Endodermal cell (in vitro differentiated cells): ENCODE measurements around the gene THSD7B. TPM values are rescaled to one million over a fixed set of nuclear protein-coding genes. Genes with fewer than 3 reads are reported as not detected.

ENCODE experiments used
- DNase-seq: peaks from one replicate; pipeline ENCODE4 v3.0.0-alpha.2; 2017
- H3K27ac ChIP-seq: 2 replicates; pipeline ENCODE4 v1.5.1; 2013; ENCODE audit warnings: mild to moderate bottlenecking, low read depth, low read length, moderate library complexity
- H3K27me3 ChIP-seq: 2 replicates; pipeline ENCODE4 v1.6.1; 2013; ENCODE audit warnings: mild to moderate bottlenecking, low read length, moderate library complexity; ENCODE audit not compliant: insufficient read depth, control insufficient read depth, poor library complexity, severe bottlenecking
- H3K36me3 ChIP-seq: 2 replicates; pipeline ENCODE4 v1.7.0; 2013; ENCODE audit warnings: mild to moderate bottlenecking, low read length, moderate library complexity; ENCODE audit not compliant: control insufficient read depth, insufficient read depth
- H3K4me1 ChIP-seq: one replicate; pipeline ENCODE4 v1.7.0; 2013; ENCODE audit warnings: low read length; ENCODE audit not compliant: control insufficient read depth, insufficient read depth
- H3K4me3 ChIP-seq: 2 replicates; pipeline ENCODE4 v1.5.1; 2013; ENCODE audit warnings: mild to moderate bottlenecking, low read length, moderate library complexity
- H3K9ac ChIP-seq: 2 replicates; pipeline ENCODE4 v1.6.1; 2013; ENCODE audit warnings: mild to moderate bottlenecking, low read length, moderate library complexity; ENCODE audit not compliant: poor library complexity, severe bottlenecking; ENCODE audit errors: extremely low read depth
- H3K9me3 ChIP-seq: 2 replicates; pipeline ENCODE4 v1.6.1; 2013; ENCODE audit warnings: mild to moderate bottlenecking, low read length, moderate library complexity; ENCODE audit not compliant: control insufficient read depth
- H3K27ac Mint-ChIP-seq: 2 replicates; pipeline ENCODE4 v1.8.0; 2020; ENCODE audit warnings: mixed read lengths
- H3K27me3 Mint-ChIP-seq: 2 replicates; pipeline ENCODE4 v1.8.0; 2021; ENCODE audit warnings: mild to moderate bottlenecking, mixed read lengths; ENCODE audit not compliant: insufficient read depth
- H3K36me3 Mint-ChIP-seq: 2 replicates; pipeline ENCODE4 v1.8.0; 2020; ENCODE audit warnings: low read depth, mixed read lengths
- H3K4me1 Mint-ChIP-seq: 2 replicates; pipeline ENCODE4 v1.8.0; 2020; ENCODE audit warnings: mixed read lengths
- H3K4me3 Mint-ChIP-seq: 2 replicates; pipeline ENCODE4 v1.8.0; 2020; ENCODE audit warnings: mild to moderate bottlenecking, moderate library complexity, mixed read lengths
- H3K9me3 Mint-ChIP-seq: 2 replicates; pipeline ENCODE4 v1.8.0; 2020; ENCODE audit warnings: mild to moderate bottlenecking, mixed read lengths
- WGBS, 2 experiments: methylation state at CpG; one replicate each; pipeline versions ENCODE4 v1.1.5 to v1.1.7; 2013; ENCODE audit warnings: missing lambda C conversion rate in 2 of 2, mixed read lengths in 1 of 2; ENCODE audit not compliant: insufficient coverage in 1 of 2, insufficient read length in 1 of 2; 5-methylcytosine and 5-hydroxymethylcytosine counted together
- total RNA-seq, 2 donors: library from RNA; stranded (reverse); fragmentation: NEBNext Ultra II Directional in 1 of 2; extraction: Animal tissue kit (Norgen Biotek cat#: 25700) in 1 of 2; gene quantifications; 2 replicates in 1 of 2; 3 replicates in 1 of 2; pipeline ENCODE4 v1.2.1, GENCODE V29; 2021
- TF ChIP-seq, protein P1 (sequence below): fragments of 200-600 bp; sonication (generic); conservative IDR thresholded peaks from 2 replicates; pipeline ENCODE4 v1.5.0; 2021; ENCODE audit warnings: antibody characterized with exemption, mild to moderate bottlenecking

The THSD7B gene
- total RNA-seq, 2 donors from 2014 or later = 1.8 to 2.6 TPM

- Histone ChIP-seq H3K4me3 (no peak overlapping the region), H3K4me1 (no peaks in the 10 kb centered on the region), H3K36me3 (no peaks in the 10 kb centered on the region), H3K27ac (no peak overlapping the region), H3K27me3 (no peaks in the 10 kb centered on the region), H3K9me3 (peaks cover 29% of the 10 kb centered on the region), H3K9ac (no peak overlapping the region)
- no peak for DNase-seq
- TF ChIP-seq, protein P1, sequence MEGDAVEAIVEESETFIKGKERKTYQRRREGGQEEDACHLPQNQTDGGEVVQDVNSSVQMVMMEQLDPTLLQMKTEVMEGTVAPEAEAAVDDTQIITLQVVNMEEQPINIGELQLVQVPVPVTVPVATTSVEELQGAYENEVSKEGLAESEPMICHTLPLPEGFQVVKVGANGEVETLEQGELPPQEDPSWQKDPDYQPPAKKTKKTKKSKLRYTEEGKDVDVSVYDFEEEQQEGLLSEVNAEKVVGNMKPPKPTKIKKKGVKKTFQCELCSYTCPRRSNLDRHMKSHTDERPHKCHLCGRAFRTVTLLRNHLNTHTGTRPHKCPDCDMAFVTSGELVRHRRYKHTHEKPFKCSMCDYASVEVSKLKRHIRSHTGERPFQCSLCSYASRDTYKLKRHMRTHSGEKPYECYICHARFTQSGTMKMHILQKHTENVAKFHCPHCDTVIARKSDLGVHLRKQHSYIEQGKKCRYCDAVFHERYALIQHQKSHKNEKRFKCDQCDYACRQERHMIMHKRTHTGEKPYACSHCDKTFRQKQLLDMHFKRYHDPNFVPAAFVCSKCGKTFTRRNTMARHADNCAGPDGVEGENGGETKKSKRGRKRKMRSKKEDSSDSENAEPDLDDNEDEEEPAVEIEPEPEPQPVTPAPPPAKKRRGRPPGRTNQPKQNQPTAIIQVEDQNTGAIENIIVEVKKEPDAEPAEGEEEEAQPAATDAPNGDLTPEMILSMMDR = no peak
- peaks cover 43% of the 10 kb centered on the region for H3K9me3 Mint-ChIP-seq
- peaks cover 6% of the 10 kb centered on the region for H3K36me3 Mint-ChIP-seq
- H3K4me3 Mint-ChIP-seq = no peak overlapping the region
- no peaks in the 10 kb centered on the region for H3K27me3 Mint-ChIP-seq
- 94 to 97% methylated on average over 3 of the region's 3 CpGs for WGBS, 2 experiments
- no peaks in the 10 kb centered on the region for H3K4me1 Mint-ChIP-seq
- H3K27ac Mint-ChIP-seq = no peak overlapping the region
These were observed 953.4 kb downstream of the THSD7B start for GRCh38 chr2:137718786-137719185.

DNA sequence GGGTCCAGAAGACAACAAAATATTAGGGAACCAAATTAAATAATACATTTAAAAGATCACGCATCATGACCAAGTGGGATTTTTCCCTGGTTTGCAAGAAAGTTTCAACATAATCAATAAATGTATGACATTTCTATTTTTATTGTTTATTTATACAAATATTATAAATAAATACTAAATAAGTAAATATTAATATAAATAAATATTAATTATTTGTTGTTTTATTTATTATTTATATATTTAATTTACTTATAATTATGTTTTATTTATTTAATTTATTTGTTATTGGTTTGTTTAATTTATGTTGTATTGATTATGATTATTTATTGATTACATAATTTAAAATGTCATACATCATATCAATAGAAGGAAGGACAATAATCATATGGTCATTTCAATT is 956.4 kb downstream of the THSD7B start:
- no peak for DNase-seq
- peaks cover 20% of the 10 kb centered on the region for H3K9me3 ChIP-seq
- no CpG with 5 or more reads among the region's 1 CpG for WGBS, 2 experiments
- TF ChIP-seq, protein P1 = no peak
- no peak overlapping the region for H3K9ac ChIP-seq
- no peaks in the 10 kb centered on the region for H3K36me3 ChIP-seq
- H3K4me3 ChIP-seq = no peak overlapping the region
- Mint-ChIP-seq H3K4me1 (peaks cover 11% of the 10 kb centered on the region), H3K36me3 (peaks cover 3% of the 10 kb centered on the region), H3K4me3 (no peak overlapping the region), H3K9me3 (peaks cover 21% of the 10 kb centered on the region), H3K27me3 (no peaks in the 10 kb centered on the region), H3K27ac (no peak overlapping the region)
- H3K27me3 ChIP-seq = no peaks in the 10 kb centered on the region
- no peak overlapping the region for H3K27ac ChIP-seq
- peaks cover 4% of the 10 kb centered on the region for H3K4me1 ChIP-seq

GRCh38 chr2:137724912-137725311 is 959.6 kb downstream of the THSD7B start:
- H3K36me3 Mint-ChIP-seq = no peaks in the 10 kb centered on the region
- Histone ChIP-seq H3K9me3 (peaks cover 20% of the 10 kb centered on the region), H3K4me1 (peaks cover 15% of the 10 kb centered on the region), H3K4me3 (no peak overlapping the region), H3K27ac (no peak overlapping the region), H3K9ac (no peak overlapping the region), H3K36me3 (no peaks in the 10 kb centered on the region), H3K27me3 (no peaks in the 10 kb centered on the region)
- DNase-seq = no peak
- peaks cover 20% of the 10 kb centered on the region for H3K9me3 Mint-ChIP-seq
- H3K27ac Mint-ChIP-seq = no peak overlapping the region
- TF ChIP-seq, protein P1 = no peak
- no peak overlapping the region for H3K4me3 Mint-ChIP-seq
- H3K4me1 Mint-ChIP-seq = peaks cover 39% of the 10 kb centered on the region
- WGBS, 2 experiments = 88 to 96% methylated on average over 2 of the region's 2 CpGs
- H3K27me3 Mint-ChIP-seq = no peaks in the 10 kb centered on the region
